Measurements from ENCODE around the gene HMGB4. TPM values are rescaled to one million over a fixed set of nuclear protein-coding genes. Genes with fewer than 3 reads are reported as not detected.

HMGB4 gene
- total RNA-seq, 4 donors from 2014 or later: not detected

- TF ChIP-seq CTCF (IDR thresholded peaks at IDR 0.05; ENCODE audit: low read depth): no peak
Observed at GRCh38 chr1:33826311-33826710, 37.6 kb upstream of the HMGB4 start.

DNA sequence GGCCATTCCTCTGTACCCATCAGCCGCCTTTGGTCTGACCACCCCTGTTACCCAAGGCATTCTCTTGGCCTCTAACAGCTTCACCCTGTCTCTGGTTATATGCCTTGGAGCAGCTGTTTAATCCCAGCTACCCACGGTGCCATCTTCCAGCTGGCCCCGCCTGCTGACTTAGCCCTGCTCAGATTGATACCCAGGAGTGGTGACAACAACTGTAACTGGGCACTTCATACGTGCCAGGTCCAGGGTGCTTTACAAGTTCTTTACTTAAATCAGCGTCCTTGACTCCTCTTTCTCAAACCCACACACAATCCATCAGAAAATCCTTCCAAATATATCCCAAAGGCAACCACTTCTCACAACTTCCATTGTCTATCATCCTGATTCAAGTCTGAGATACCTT lies 37.2 kb upstream of the HMGB4 start:
- no peak for TF ChIP-seq CTCF (IDR thresholded peaks at IDR 0.05; ENCODE audit: low read depth)

DNA sequence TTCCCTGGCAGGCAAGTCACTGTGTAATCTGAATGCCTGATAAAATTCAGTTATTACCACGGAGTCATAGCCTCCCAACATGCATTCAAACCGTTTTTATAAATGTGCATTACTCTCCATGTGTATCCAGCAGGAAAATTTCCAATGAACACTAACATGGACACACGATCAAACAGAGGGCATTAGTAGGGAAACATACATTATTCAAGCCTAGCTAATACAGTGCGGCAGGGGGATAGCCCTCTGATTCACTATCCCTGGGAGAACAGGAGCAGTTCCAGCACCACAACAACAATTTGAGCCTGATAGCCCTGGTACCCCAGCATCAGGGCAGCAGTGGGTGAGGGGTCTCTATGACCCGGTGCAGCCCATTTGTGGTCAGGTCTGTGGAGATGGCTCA lies 35.8 kb upstream of the HMGB4 start:
- no peak for TF ChIP-seq CTCF (IDR thresholded peaks at IDR 0.05; ENCODE audit: low read depth)

DNA sequence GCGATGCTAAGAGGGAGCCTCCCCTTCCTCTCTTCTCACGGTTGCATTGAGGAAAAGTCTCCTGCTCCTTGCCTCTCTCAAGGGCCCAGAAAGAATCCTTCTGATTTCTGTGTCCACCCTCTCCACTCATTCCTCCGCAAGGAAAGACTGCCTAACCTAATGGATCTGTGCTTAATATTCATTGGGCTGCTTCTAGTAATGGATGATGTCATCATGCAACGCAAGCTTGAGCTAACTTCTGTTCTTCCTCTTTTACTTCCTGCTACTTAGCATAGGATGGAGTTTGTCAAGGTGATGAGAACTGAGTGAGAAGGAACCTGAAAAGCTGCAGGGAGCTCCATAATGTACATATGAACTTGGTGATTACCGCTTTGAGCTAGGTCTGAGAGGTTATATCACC lies 35.2 kb upstream of the HMGB4 start:
- TF ChIP-seq CTCF (IDR thresholded peaks at IDR 0.05; ENCODE audit: low read depth): no peak

DNA sequence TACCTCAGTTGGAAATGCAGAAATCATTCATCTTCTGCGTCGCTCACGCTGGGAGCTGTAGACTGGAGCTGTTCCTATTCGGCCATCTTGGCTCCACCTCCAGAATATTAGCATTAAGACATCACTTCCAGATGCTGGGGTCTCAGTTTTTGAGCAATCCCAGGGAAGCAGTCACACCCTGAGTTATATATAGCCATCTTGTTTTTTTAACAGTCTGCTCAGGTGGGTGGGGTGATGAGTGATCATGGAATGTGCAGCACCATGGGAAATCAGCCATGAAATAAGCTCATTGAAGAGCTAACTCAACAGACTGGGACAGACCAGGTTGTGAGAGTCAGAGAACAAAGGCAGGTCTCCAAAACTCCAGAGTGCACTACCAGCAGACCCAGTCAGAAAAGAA lies 27.0 kb upstream of the HMGB4 start:
- TF ChIP-seq CTCF (IDR thresholded peaks at IDR 0.05; ENCODE audit: low read depth): no peak

DNA sequence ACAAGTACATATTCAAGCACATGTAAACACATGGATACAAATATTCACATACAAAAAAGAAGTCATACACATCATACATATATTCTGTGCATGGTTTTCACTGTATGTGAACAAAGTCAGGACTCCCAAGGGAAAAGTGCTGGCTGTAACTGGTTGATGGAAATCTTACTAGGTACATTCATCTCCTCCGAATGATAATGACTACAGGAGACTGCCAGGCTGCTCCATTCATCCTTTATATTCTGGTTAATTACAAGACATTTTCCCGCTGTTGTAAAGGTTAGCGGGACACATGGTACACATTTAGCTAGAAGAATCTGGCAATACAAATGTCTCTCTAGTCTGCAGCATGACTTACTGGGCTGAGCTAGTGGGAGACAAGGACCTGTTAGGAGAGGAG lies 26.2 kb upstream of the HMGB4 start:
- no peak for TF ChIP-seq CTCF (IDR thresholded peaks at IDR 0.05; ENCODE audit: low read depth)

- TF ChIP-seq CTCF (IDR thresholded peaks at IDR 0.05; ENCODE audit: low read depth): no peak
Observed at GRCh38 chr1:33841494-33841893, 22.4 kb upstream of the HMGB4 start.

GRCh38 chr1:33842348-33842747 lies 21.5 kb upstream of the HMGB4 start:
- no peak for TF ChIP-seq CTCF (IDR thresholded peaks at IDR 0.05; ENCODE audit: low read depth)

All from subcutaneous adipose tissue (tissue), 4 donors.